ENCODE results near the gene C16orf96. TPM values are rescaled to one million over a fixed set of nuclear protein-coding genes. Genes with fewer than 3 reads are reported as not detected.

Gene C16orf96
- total and polyA plus RNA-seq, 7 experiments from 2014 or later: 0.17 to 0.70 (median 0.64) TPM; not detected in 2

DNA sequence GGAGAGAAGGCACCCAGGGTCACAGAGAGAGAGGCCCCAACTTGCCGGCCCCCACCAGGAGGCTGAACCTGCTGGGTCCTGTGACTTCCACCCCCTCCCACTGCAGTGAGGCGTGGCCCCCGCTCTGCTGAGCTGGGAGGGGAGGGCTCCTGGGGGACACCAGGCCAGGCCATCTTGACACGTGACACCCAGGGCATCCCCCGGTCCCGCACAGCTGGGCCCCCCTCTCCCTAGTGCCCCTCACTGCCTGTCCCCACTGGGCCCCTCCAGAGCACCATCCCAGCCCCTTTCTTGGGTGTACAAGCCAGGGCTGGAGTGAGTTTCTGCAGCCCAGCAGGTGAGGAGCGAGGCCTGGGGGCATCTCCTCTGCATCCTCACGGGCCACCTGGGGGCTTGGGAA, 46.2 kb downstream of the C16orf96 start:
- H3K27ac ChIP-seq (ENCODE audit: low read depth, low read length): no peak overlapping the region
- Mint-ChIP-seq H3K9me3 (peaks cover 0 to 2% (median 0%) of the 10 kb centered on the region in 11 donors), H3K36me3 (no peaks in the 10 kb centered on the region), H3K27me3 (peaks cover 0 to 7% (median 0%) of the 10 kb centered on the region in 5 donors), H3K4me1 (peaks cover 0 to 2% (median 0%) of the 10 kb centered on the region in 7 donors), H3K4me3 (no peak overlapping the region), H3K27ac (no peak overlapping the region)
- no peaks in the 10 kb centered on the region for H3K27me3 ChIP-seq (ENCODE audit: control insufficient read depth in 2 of 2, insufficient read depth in 2 of 2, low read length in 2 of 2)
- DNase-seq (no peak), ATAC-seq (no peak)
- H3K9me3 ChIP-seq (ENCODE audit: control insufficient read depth in 2 of 3, low read length in 3 of 3): no peaks in the 10 kb centered on the region
- no peaks in the 10 kb centered on the region for H3K4me1 ChIP-seq (ENCODE audit: control insufficient read depth in 2 of 2, insufficient read depth in 2 of 2, low read length in 2 of 2)
- H3K4me3 ChIP-seq (ENCODE audit: low read length): no peak overlapping the region
- POLR2A ChIA-PET: no interaction called here
- CTCF ChIA-PET: no interaction called here
- intact Hi-C loops (cut with micrococcal nuclease): no loop called here
- no peaks in the 10 kb centered on the region for H3K36me3 ChIP-seq (ENCODE audit: control insufficient read depth in 2 of 3, insufficient read depth in 3 of 3, low read length in 3 of 3)

DNA sequence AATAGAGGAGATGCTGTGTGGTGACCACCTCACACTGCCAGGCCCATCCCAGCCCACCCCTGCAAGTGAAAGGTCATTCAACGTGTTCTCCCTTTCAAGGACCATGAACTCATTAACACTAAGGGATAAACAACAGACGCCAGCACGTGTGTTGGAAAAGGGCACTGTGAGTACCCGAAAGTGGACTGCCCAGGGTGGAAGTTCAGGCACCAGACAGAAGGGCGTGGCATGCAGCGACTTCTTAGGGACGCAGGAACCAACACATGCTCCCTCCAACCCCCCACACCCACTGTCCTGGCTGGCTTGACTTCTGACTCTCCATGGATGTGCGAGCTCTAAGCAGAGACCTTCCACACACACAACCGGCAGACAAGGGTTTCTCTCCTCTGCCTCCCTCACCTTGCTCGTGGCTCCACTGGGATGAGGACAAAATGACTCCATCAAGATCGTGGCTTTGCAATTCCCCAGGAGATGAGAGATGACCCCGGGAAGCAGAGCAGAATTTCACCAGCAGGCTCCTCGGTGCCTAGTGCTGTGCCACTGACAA, 47.6 kb downstream of the C16orf96 start:
- Histone ChIP-seq H3K36me3 (ENCODE audit: control insufficient read depth in 2 of 3, insufficient read depth in 3 of 3, low read length in 3 of 3) (peaks cover 0 to 11% (median 0%) of the 10 kb centered on the region in 3 experiments), H3K27ac (ENCODE audit: low read depth, low read length) (no peak overlapping the region), H3K4me1 (ENCODE audit: control insufficient read depth in 2 of 2, insufficient read depth in 2 of 2, low read length in 2 of 2) (no peaks in the 10 kb centered on the region), H3K4me3 (ENCODE audit: low read length) (no peak overlapping the region), H3K9me3 (ENCODE audit: control insufficient read depth in 2 of 3, low read length in 3 of 3) (no peaks in the 10 kb centered on the region), H3K27me3 (ENCODE audit: control insufficient read depth in 2 of 2, insufficient read depth in 2 of 2, low read length in 2 of 2) (no peaks in the 10 kb centered on the region)
- Mint-ChIP-seq H3K36me3 (no peaks in the 10 kb centered on the region), H3K4me3 (no peak overlapping the region), H3K27me3 (peaks cover 0 to 4% (median 0%) of the 10 kb centered on the region in 5 donors), H3K4me1 (peaks cover 0 to 2% (median 0%) of the 10 kb centered on the region in 7 donors), H3K27ac (peak overlapping the region in 1 of 9 donors; percentile 30), H3K9me3 (no peaks in the 10 kb centered on the region)
- intact Hi-C loops (cut with micrococcal nuclease): no loop called here
- ChIA-PET CTCF (no interaction called here), POLR2A (no interaction called here)
- no peak for ATAC-seq
- DNase-seq: no peak

DNA sequence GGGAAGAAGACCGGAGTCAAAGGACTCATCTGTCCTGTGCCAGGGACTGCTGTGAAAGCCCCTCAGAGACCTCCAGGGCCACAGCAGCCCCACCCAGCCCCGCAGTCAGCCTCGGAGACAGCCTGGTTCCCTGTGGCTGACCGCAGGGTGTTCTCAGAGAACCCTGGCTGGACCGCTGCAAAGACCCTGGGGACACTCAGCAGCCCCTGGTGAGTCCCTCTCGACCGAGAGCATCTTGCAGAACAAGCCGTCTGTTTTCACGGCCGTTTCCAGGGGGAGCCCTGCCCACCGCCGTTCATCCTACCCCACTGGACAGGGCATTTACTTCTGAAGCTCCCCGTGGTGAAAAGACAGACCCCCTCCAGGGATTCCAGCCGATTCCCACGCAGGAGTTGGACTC, 48.3 kb downstream of the C16orf96 start:
- H3K4me3 Mint-ChIP-seq: no peak overlapping the region
- H3K27me3 ChIP-seq (ENCODE audit: control insufficient read depth in 2 of 2, insufficient read depth in 2 of 2, low read length in 2 of 2): no peaks in the 10 kb centered on the region
- ATAC-seq (no peak), DNase-seq (no peak)
- no peaks in the 10 kb centered on the region for H3K4me1 ChIP-seq (ENCODE audit: control insufficient read depth in 2 of 2, insufficient read depth in 2 of 2, low read length in 2 of 2)
- H3K36me3 ChIP-seq (ENCODE audit: control insufficient read depth in 2 of 3, insufficient read depth in 3 of 3, low read length in 3 of 3): peaks cover 0 to 18% (median 0%) of the 10 kb centered on the region in 3 experiments
- H3K4me1 Mint-ChIP-seq: peaks cover 0 to under 1% (median 0%) of the 10 kb centered on the region in 7 donors
- ChIA-PET CTCF (interaction anchor here (0.7 kb wide), 1 partner anchor 9 kb away, joined by 5 read pairs; no protein-coding TSS in a partner anchor), POLR2A (no interaction called here)
- H3K9me3 Mint-ChIP-seq: no peaks in the 10 kb centered on the region
- no peaks in the 10 kb centered on the region for H3K36me3 Mint-ChIP-seq
- no peak overlapping the region for H3K4me3 ChIP-seq (ENCODE audit: low read length)
- H3K27me3 Mint-ChIP-seq: peaks cover 0 to 4% (median 0%) of the 10 kb centered on the region in 5 donors
- intact Hi-C loops (cut with micrococcal nuclease): no loop called here
- H3K27ac Mint-ChIP-seq: no peak overlapping the region
- H3K9me3 ChIP-seq (ENCODE audit: control insufficient read depth in 2 of 3, low read length in 3 of 3): no peaks in the 10 kb centered on the region
- no peak overlapping the region for H3K27ac ChIP-seq (ENCODE audit: low read depth, low read length)

DNA sequence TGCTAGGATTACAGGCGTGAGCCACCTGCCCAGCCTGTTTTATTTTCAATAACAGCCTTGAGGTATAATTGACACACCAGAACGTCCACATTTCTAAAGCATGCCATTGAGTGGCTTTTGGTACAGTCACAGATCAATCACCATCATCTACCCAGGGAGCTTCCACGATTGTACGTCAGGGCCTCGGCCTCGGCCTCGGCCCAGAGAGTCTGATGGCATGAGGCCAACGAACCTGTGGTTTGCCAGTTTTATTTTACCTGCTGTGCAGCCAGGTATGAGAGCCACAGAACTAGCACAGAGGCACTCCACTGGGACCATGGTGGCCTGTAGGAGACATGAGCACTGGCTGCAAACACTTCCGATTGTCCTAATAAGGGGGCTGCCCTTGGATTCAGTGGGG, 50.2 kb downstream of the C16orf96 start:
- no peak for ATAC-seq
- peaks cover 0 to 30% (median 0%) of the 10 kb centered on the region in 3 experiments for H3K36me3 ChIP-seq (ENCODE audit: control insufficient read depth in 2 of 3, insufficient read depth in 3 of 3, low read length in 3 of 3)
- Mint-ChIP-seq H3K4me1 (peaks cover 0 to 3% (median 1%) of the 10 kb centered on the region in 7 donors), H3K9me3 (no peaks in the 10 kb centered on the region), H3K4me3 (no peak overlapping the region), H3K27me3 (peaks cover 0 to 3% (median 0%) of the 10 kb centered on the region in 5 donors), H3K36me3 (no peaks in the 10 kb centered on the region), H3K27ac (no peak overlapping the region)
- POLR2A ChIA-PET: interaction anchor here (1.0 kb wide), 1 partner anchor 10 kb away, joined by 3 read pairs; no protein-coding TSS in a partner anchor
- CTCF ChIA-PET: no interaction called here
- DNase-seq: no peak
- no peaks in the 10 kb centered on the region for H3K27me3 ChIP-seq (ENCODE audit: control insufficient read depth in 2 of 2, insufficient read depth in 2 of 2, low read length in 2 of 2)
- no peak overlapping the region for H3K4me3 ChIP-seq (ENCODE audit: low read length)
- intact Hi-C loops (cut with micrococcal nuclease): no loop called here
- no peak overlapping the region for H3K27ac ChIP-seq (ENCODE audit: low read depth, low read length)
- no peaks in the 10 kb centered on the region for H3K9me3 ChIP-seq (ENCODE audit: control insufficient read depth in 2 of 3, low read length in 3 of 3)
- H3K4me1 ChIP-seq (ENCODE audit: control insufficient read depth in 2 of 2, insufficient read depth in 2 of 2, low read length in 2 of 2): no peaks in the 10 kb centered on the region

DNA sequence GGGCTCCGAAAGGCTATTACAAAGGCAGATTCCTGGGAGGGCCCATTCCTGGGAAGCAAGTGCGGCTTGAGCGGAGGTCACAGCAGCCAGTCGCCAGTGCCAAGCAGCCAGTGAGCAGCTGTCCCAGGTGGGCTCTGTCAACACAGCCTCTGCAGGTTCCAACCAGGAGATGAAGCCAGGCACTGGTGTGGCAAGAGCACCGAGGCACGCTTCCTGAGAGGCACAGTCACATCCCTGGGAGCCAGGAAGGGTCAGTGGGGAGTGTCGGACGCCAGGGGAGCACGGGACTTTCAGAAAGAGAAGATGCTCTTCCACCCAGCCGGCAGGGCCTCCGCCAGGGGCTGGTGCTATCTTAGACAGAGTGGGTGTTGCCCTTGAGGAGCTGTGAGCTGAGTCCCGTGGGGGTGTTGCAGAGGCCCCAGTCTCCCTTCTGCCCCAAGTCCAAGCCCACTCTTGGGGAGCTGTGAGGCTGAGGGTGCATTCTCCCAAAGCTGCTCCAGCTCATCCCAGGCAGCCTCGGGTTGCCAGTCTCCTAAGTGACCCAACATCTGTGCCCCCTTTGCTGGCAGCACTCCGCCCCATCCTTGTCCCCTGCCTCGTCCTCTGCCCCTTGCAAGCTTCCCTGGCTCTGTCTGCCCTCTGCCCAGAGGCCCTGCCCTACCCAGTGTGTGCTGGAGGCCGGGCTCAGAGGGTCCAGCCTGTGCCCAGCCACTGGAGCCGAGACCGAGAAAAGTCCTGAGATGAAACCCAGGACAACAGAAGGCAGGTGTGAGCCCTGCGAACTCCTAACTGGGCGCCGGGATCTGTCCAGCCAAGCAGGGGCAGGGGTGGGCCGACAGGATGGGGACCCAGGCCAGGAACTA, 51.9 kb downstream of the C16orf96 start:
- no peaks in the 10 kb centered on the region for H3K9me3 Mint-ChIP-seq
- Histone ChIP-seq H3K4me3 (ENCODE audit: low read length) (no peak overlapping the region), H3K27me3 (ENCODE audit: control insufficient read depth in 2 of 2, insufficient read depth in 2 of 2, low read length in 2 of 2) (no peaks in the 10 kb centered on the region), H3K4me1 (ENCODE audit: control insufficient read depth in 2 of 2, insufficient read depth in 2 of 2, low read length in 2 of 2) (peaks cover 2 to 4% of the 10 kb centered on the region in 2 donors), H3K36me3 (ENCODE audit: control insufficient read depth in 2 of 3, insufficient read depth in 3 of 3, low read length in 3 of 3) (peaks cover 0 to 30% (median 0%) of the 10 kb centered on the region in 3 experiments), H3K9me3 (ENCODE audit: control insufficient read depth in 2 of 3, low read length in 3 of 3) (no peaks in the 10 kb centered on the region), H3K27ac (ENCODE audit: low read depth, low read length) (no peak overlapping the region)
- DNase-seq: no peak
- H3K36me3 Mint-ChIP-seq: no peaks in the 10 kb centered on the region
- no peaks in the 10 kb centered on the region for H3K27me3 Mint-ChIP-seq
- no peak overlapping the region for H3K4me3 Mint-ChIP-seq
- intact Hi-C loops (cut with micrococcal nuclease): no loop called here
- ChIA-PET CTCF (interaction anchor here (1.1 kb wide), 1 partner anchor 22 kb away, joined by 3 read pairs; no protein-coding TSS in a partner anchor), POLR2A (no interaction called here)
- ATAC-seq: no peak
- H3K27ac Mint-ChIP-seq: no peak overlapping the region
- H3K4me1 Mint-ChIP-seq: peaks cover 0 to 12% (median 4%) of the 10 kb centered on the region in 7 donors

DNA sequence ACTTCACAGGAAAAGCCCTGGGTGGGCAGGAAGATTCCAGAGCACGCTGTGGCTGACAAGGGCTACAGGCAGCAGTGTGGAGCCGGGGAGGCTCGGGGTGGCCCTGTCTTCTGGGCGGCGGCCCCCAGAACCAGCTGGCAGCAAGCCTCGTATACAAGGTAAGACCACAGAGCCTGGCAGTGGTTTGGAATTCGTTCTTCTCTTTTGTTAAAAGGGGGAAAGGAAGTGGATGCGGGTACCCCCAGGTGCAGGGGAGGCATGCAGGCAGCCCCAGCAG, 52.5 kb downstream of the C16orf96 start:
- ATAC-seq (no peak), DNase-seq (no peak)
- intact Hi-C loops (cut with micrococcal nuclease): no loop called here
- Histone ChIP-seq H3K36me3 (ENCODE audit: control insufficient read depth in 2 of 3, insufficient read depth in 3 of 3, low read length in 3 of 3) (peaks cover 0 to 30% (median 0%) of the 10 kb centered on the region in 3 experiments), H3K4me1 (ENCODE audit: control insufficient read depth in 2 of 2, insufficient read depth in 2 of 2, low read length in 2 of 2) (peaks cover 8 to 9% of the 10 kb centered on the region in 2 donors), H3K27ac (ENCODE audit: low read depth, low read length) (no peak overlapping the region), H3K4me3 (ENCODE audit: low read length) (no peak overlapping the region), H3K27me3 (ENCODE audit: control insufficient read depth in 2 of 2, insufficient read depth in 2 of 2, low read length in 2 of 2) (no peaks in the 10 kb centered on the region), H3K9me3 (ENCODE audit: control insufficient read depth in 2 of 3, low read length in 3 of 3) (no peaks in the 10 kb centered on the region)
- Mint-ChIP-seq H3K27ac (no peak overlapping the region), H3K36me3 (no peaks in the 10 kb centered on the region), H3K4me1 (peaks cover 0 to 17% (median 9%) of the 10 kb centered on the region in 7 donors), H3K4me3 (no peak overlapping the region), H3K9me3 (no peaks in the 10 kb centered on the region), H3K27me3 (no peaks in the 10 kb centered on the region)
- ChIA-PET POLR2A (no interaction called here), CTCF (no interaction called here)
